Thoracic aorta (tissue), 2 donors: Measurements from ENCODE around the gene DEGS1. TPM values are rescaled to one million over a fixed set of nuclear protein-coding genes. Genes with fewer than 3 reads are reported as not detected.

Experiments used
- ATAC-seq: fragments of 150-250 bp; one replicate; pipeline ENCODE4 v1.8.0; 2017; ENCODE audit warnings: low read depth; ENCODE audit not compliant: insufficient number of reproducible peaks, low FRiP score
- DNase-seq: peaks from one replicate; pipeline ENCODE4 v3.0.0-alpha.2; 2020; ENCODE audit warnings: low spot score
- H3K27ac ChIP-seq, 2 donors: fragments of 200-600 bp; sonication (generic); 1 replicate in 1 of 2; 2 replicates in 1 of 2; pipeline ENCODE4 v1.5.1; 2016; ENCODE audit warnings: mild to moderate bottlenecking in 2 of 2, moderate library complexity in 2 of 2
- H3K27me3 ChIP-seq: fragments of 200-600 bp; sonication (generic); replicated peaks from 2 replicates; pipeline ENCODE4 v1.6.0; 2016; ENCODE audit warnings: mild to moderate bottlenecking; ENCODE audit not compliant: insufficient read depth
- H3K36me3 ChIP-seq: fragments of 200-600 bp; sonication (generic); one replicate; pipeline ENCODE4 v1.5.1; 2016
- H3K4me1 ChIP-seq, 2 donors: fragments of 200-600 bp; sonication (generic); 1 replicate in 1 of 2; 2 replicates in 1 of 2; pipeline versions ENCODE4 v1.5.1 to v1.6.0; 2016; ENCODE audit warnings: low read depth in 2 of 2, mild to moderate bottlenecking in 1 of 2; ENCODE audit not compliant: control insufficient read depth in 1 of 2
- H3K4me3 ChIP-seq: fragments of 200-600 bp; sonication (generic); 2 replicates; pipeline ENCODE4 v1.5.1; 2016; ENCODE audit warnings: mild to moderate bottlenecking
- H3K9me3 ChIP-seq: fragments of 200-600 bp; sonication (generic); 2 replicates; pipeline ENCODE4 v1.5.1; 2016
- total RNA-seq, 2 donors: library from RNA; depleted of rRNA; stranded (reverse); fragments of >200 nt; gene quantifications; one replicate each; pipeline versions ENCODE4 v1.1.0 to v1.2.3, GENCODE V29; 2016
- TF ChIP-seq, protein P1 (sequence below): fragments of 200-600 bp; sonication (generic); IDR thresholded peaks from one replicate; pipeline ENCODE4 v1.5.1; 2019; ENCODE audit warnings: antibody characterized with exemption

Gene DEGS1
- total RNA-seq, 2 donors from 2014 or later: 104 to 111 TPM

GRCh38 chr1:224196813-224197600, 14.0 kb downstream of the DEGS1 start:
- Histone ChIP-seq H3K27ac (no peak overlapping the region), H3K4me3 (no peak overlapping the region), H3K27me3 (no peaks in the 10 kb centered on the region), H3K4me1 (no peaks in the 10 kb centered on the region), H3K9me3 (no peaks in the 10 kb centered on the region), H3K36me3 (peaks cover 8% of the 10 kb centered on the region)
- ATAC-seq (no peak), DNase-seq (no peak)
- TF ChIP-seq, protein P1, sequence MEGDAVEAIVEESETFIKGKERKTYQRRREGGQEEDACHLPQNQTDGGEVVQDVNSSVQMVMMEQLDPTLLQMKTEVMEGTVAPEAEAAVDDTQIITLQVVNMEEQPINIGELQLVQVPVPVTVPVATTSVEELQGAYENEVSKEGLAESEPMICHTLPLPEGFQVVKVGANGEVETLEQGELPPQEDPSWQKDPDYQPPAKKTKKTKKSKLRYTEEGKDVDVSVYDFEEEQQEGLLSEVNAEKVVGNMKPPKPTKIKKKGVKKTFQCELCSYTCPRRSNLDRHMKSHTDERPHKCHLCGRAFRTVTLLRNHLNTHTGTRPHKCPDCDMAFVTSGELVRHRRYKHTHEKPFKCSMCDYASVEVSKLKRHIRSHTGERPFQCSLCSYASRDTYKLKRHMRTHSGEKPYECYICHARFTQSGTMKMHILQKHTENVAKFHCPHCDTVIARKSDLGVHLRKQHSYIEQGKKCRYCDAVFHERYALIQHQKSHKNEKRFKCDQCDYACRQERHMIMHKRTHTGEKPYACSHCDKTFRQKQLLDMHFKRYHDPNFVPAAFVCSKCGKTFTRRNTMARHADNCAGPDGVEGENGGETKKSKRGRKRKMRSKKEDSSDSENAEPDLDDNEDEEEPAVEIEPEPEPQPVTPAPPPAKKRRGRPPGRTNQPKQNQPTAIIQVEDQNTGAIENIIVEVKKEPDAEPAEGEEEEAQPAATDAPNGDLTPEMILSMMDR: no peak

GRCh38 chr1:224198572-224198971, 15.5 kb downstream of the DEGS1 start:
- no peak overlapping the region for H3K4me3 ChIP-seq
- H3K4me1 ChIP-seq: no peaks in the 10 kb centered on the region
- H3K27ac ChIP-seq: no peak overlapping the region
- TF ChIP-seq, protein P1: no peak
- H3K27me3 ChIP-seq: no peaks in the 10 kb centered on the region
- no peak for DNase-seq
- ATAC-seq: no peak
- no peaks in the 10 kb centered on the region for H3K9me3 ChIP-seq
- H3K36me3 ChIP-seq: no peaks in the 10 kb centered on the region

- ATAC-seq: no peak
- no peak for DNase-seq
- TF ChIP-seq, protein P1: no peak
- H3K36me3 ChIP-seq: no peaks in the 10 kb centered on the region
- H3K27me3 ChIP-seq: no peaks in the 10 kb centered on the region
- H3K27ac ChIP-seq: no peak overlapping the region
- no peak overlapping the region for H3K4me3 ChIP-seq
- no peaks in the 10 kb centered on the region for H3K9me3 ChIP-seq
- H3K4me1 ChIP-seq: peaks cover 2 to 7% of the 10 kb centered on the region in 2 donors
Measured at GRCh38 chr1:224199679-224200078, 16.6 kb downstream of the DEGS1 start.

GRCh38 chr1:224201383-224201782, 18.3 kb downstream of the DEGS1 start:
- Histone ChIP-seq H3K27me3 (no peaks in the 10 kb centered on the region), H3K36me3 (no peaks in the 10 kb centered on the region), H3K27ac (no peak overlapping the region), H3K4me1 (peaks cover 9 to 14% of the 10 kb centered on the region in 2 donors), H3K9me3 (no peaks in the 10 kb centered on the region), H3K4me3 (no peak overlapping the region)
- DNase-seq (no peak), ATAC-seq (no peak)
- TF ChIP-seq, protein P1: no peak

DNA sequence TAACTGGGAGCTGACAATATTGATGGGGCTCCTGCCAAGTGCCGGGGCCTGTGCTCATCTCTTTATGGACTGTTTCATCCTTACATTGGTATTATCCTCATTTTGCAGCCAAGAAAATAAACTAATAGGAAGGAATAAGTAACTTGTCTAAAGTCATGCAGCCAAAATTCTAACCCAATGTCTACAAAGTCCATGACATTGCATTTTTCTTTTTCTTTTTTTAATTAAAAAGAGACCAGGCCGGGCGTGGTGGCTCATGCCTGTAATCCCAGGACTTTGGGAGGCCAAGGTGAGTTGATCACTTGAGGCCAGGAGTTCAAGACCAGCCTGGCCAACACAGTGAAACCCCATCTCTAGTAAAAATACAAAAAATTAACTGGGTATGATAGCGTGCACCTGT, 18.8 kb downstream of the DEGS1 start:
- Histone ChIP-seq H3K9me3 (no peaks in the 10 kb centered on the region), H3K36me3 (no peaks in the 10 kb centered on the region), H3K27me3 (no peaks in the 10 kb centered on the region), H3K4me1 (peaks cover 9 to 14% of the 10 kb centered on the region in 2 donors), H3K4me3 (no peak overlapping the region), H3K27ac (no peak overlapping the region)
- DNase-seq (no peak), ATAC-seq (no peak)
- TF ChIP-seq, protein P1: no peak
